RPMI7951 (cell line): Measurements from ENCODE around the gene BTBD9. TPM values are rescaled to one million over a fixed set of nuclear protein-coding genes. Genes with fewer than 3 reads are reported as not detected.
"Not testable (repeated sequence)": the region's sequence is repeated elsewhere in the genome, so short reads cannot be mapped to it uniquely, and the experiment has no call there.

Source experiments
- DNase-seq: peaks from one replicate; pipeline ENCODE4 v3.0.0-alpha.2; 2012; ENCODE audit warnings: low read depth
- total RNA-seq: library from RNA; depleted of rRNA; stranded (reverse); fragments of >200 nt; shearing (Covaris generic); gene quantifications from 2 replicates; pipeline ENCODE4 v1.2.3, GENCODE V29; 2014

The BTBD9 gene
- total RNA-seq, 1 experiment from 2014 or later = 2.8 TPM

GRCh38 chr6:38432479-38432878, 207.2 kb downstream of the BTBD9 start:
- DNase-seq = peak; percentile 48

GRCh38 chr6:38432079-38432478, 207.7 kb downstream of the BTBD9 start:
- peak; percentile 14 for DNase-seq

- DNase-seq = no peak
Measured at GRCh38 chr6:38429546-38429945, 210.2 kb downstream of the BTBD9 start.

- DNase-seq = no peak
Measured at GRCh38 chr6:38427492-38428210, 212.1 kb downstream of the BTBD9 start.

- not testable (repeated sequence) for DNase-seq
Measured at GRCh38 chr6:38425788-38426488, 213.8 kb downstream of the BTBD9 start.

- DNase-seq = no peak
Measured at GRCh38 chr6:38423746-38424145, 216.0 kb downstream of the BTBD9 start.

- DNase-seq = no peak
Measured at GRCh38 chr6:38420207-38420606, 219.5 kb downstream of the BTBD9 start.

GRCh38 chr6:38417521-38417920, 222.2 kb downstream of the BTBD9 start:
- no peak for DNase-seq

GRCh38 chr6:38415231-38416005, 224.3 kb downstream of the BTBD9 start:
- no peak for DNase-seq

GRCh38 chr6:38413102-38413800, 226.5 kb downstream of the BTBD9 start:
- no peak for DNase-seq

- DNase-seq = no peak
Measured at GRCh38 chr6:38407192-38407591, 232.5 kb downstream of the BTBD9 start.

- no peak for DNase-seq
Measured at GRCh38 chr6:38406096-38406495, 233.6 kb downstream of the BTBD9 start.

GRCh38 chr6:38404900-38405556, 234.7 kb downstream of the BTBD9 start:
- DNase-seq = no peak

- DNase-seq = no peak
Measured at GRCh38 chr6:38404355-38404754, 235.4 kb downstream of the BTBD9 start.

- no peak for DNase-seq
Measured at GRCh38 chr6:38403548-38403947, 236.2 kb downstream of the BTBD9 start.

GRCh38 chr6:38400764-38401163, 239.0 kb downstream of the BTBD9 start:
- no peak for DNase-seq

GRCh38 chr6:38400101-38400500, 239.6 kb downstream of the BTBD9 start:
- no peak for DNase-seq

GRCh38 chr6:38396209-38396608, 243.5 kb downstream of the BTBD9 start:
- no peak for DNase-seq

GRCh38 chr6:38393986-38394385, 245.7 kb downstream of the BTBD9 start:
- DNase-seq = no peak

GRCh38 chr6:38391626-38392579, 247.8 kb downstream of the BTBD9 start:
- DNase-seq = peak; percentile 61
